GM23338 (cell line): ENCODE measurements around the gene SLC6A18. TPM values are rescaled to one million over a fixed set of nuclear protein-coding genes. Genes with fewer than 3 reads are reported as not detected.

ENCODE experiments used
- ATAC-seq: fragments of 200-7000 bp; cut with Tn5 transposase; 3 replicates; pipeline ENCODE4 v1.9.1; 2020
- DNase-seq: peaks from one replicate; pipeline ENCODE4 v3.0.0-alpha.2; 2015; ENCODE audit warnings: low spot score
- H2AFZ ChIP-seq: fragments of 200-600 bp; sonication (generic); 2 replicates; pipeline ENCODE4 v1.8.0; 2016; ENCODE audit warnings: antibody characterized with exemption, mild to moderate bottlenecking, moderate library complexity
- H3F3A ChIP-seq: fragments of 200-600 bp; sonication (generic); replicated peaks from 2 replicates; pipeline ENCODE4 v1.8.0; 2017; ENCODE audit warnings: antibody characterized with exemption, mixed run types, low read depth
- H3K27ac ChIP-seq: fragments of 200-600 bp; sonication (generic); 2 replicates; pipeline ENCODE4 v1.6.1; 2016; ENCODE audit warnings: low read depth
- H3K27me3 ChIP-seq: fragments of 200-600 bp; sonication (generic); 2 replicates; pipeline ENCODE4 v1.8.0; 2016; ENCODE audit warnings: mild to moderate bottlenecking, mixed run types, moderate library complexity; ENCODE audit not compliant: insufficient read depth
- H3K36me3 ChIP-seq: fragments of 200-600 bp; sonication (generic); 2 replicates; pipeline ENCODE4 v1.8.0; 2016; ENCODE audit warnings: mild to moderate bottlenecking; ENCODE audit not compliant: insufficient read depth
- H3K4me1 ChIP-seq: fragments of 200-600 bp; sonication (generic); 2 replicates; pipeline ENCODE4 v1.8.0; 2016; ENCODE audit warnings: mild to moderate bottlenecking, moderate library complexity; ENCODE audit not compliant: insufficient read depth
- H3K4me2 ChIP-seq: fragments of 200-600 bp; sonication (generic); 2 replicates; pipeline ENCODE4 v1.7.1; 2017; ENCODE audit warnings: mixed run types
- H3K4me3 ChIP-seq: fragments of 200-600 bp; sonication (generic); 2 replicates; pipeline ENCODE4 v1.6.1; 2016; ENCODE audit warnings: mixed run types
- H3K79me2 ChIP-seq: fragments of 200-600 bp; sonication (generic); replicated peaks from 2 replicates; pipeline ENCODE4 v1.8.0; 2017; ENCODE audit warnings: mild to moderate bottlenecking; ENCODE audit not compliant: insufficient read depth
- H3K9me2 ChIP-seq: fragments of 200-600 bp; sonication (generic); 2 replicates; pipeline ENCODE4 v1.8.0; 2017; ENCODE audit not compliant: insufficient read depth
- H4K20me1 ChIP-seq: fragments of 200-600 bp; sonication (generic); replicated peaks from 2 replicates; pipeline ENCODE4 v1.8.0; 2017; ENCODE audit warnings: mild to moderate bottlenecking; ENCODE audit not compliant: insufficient read depth
- H3K27ac Mint-ChIP-seq: 2 replicates; pipeline ENCODE4 v1.8.0; 2020; ENCODE audit warnings: inconsistent platforms, mild to moderate bottlenecking, moderate library complexity, mixed read lengths
- H3K27me3 Mint-ChIP-seq: 3 replicates; pipeline ENCODE4 v1.8.0; 2022; ENCODE audit warnings: low read depth, mild to moderate bottlenecking, moderate library complexity, mixed read lengths, inconsistent platforms; ENCODE audit not compliant: insufficient read depth, poor library complexity
- H3K36me3 Mint-ChIP-seq: 3 replicates; pipeline ENCODE4 v1.8.0; 2021; ENCODE audit warnings: low read depth, mild to moderate bottlenecking, inconsistent platforms, moderate library complexity, mixed read lengths
- H3K4me1 Mint-ChIP-seq: 3 replicates; pipeline ENCODE4 v1.8.0; 2020; ENCODE audit warnings: mild to moderate bottlenecking, inconsistent platforms, mixed read lengths
- H3K4me3 Mint-ChIP-seq: 3 replicates; pipeline ENCODE4 v1.8.0; 2021; ENCODE audit warnings: moderate library complexity, mild to moderate bottlenecking, inconsistent platforms, mixed read lengths
- H3K9me3 Mint-ChIP-seq: 3 replicates; pipeline ENCODE4 v1.8.0; 2020; ENCODE audit warnings: moderate library complexity, mild to moderate bottlenecking, inconsistent platforms, mixed read lengths
- CREB1 ChIP-seq: fragments of 250-450 bp; sonication (Bioruptor Pico); IDR thresholded peaks from 2 replicates; pipeline ENCODE4 v1.5.0; 2020; ENCODE audit warnings: low read depth, mild to moderate bottlenecking, moderate library complexity
- EZH2 ChIP-seq: fragments of 200-600 bp; sonication (generic); IDR thresholded peaks from one replicate; pipeline ENCODE4 v1.8.0; 2017; ENCODE audit warnings: antibody characterized with exemption, mild to moderate bottlenecking, low read depth; ENCODE audit not compliant: unreplicated experiment
- JUNB ChIP-seq: IDR thresholded peaks from one replicate; pipeline ENCODE4 v1.6.1; 2016; ENCODE audit warnings: antibody characterized with exemption; ENCODE audit not compliant: unreplicated experiment
- NANOG ChIP-seq: IDR thresholded peaks from 2 replicates; pipeline ENCODE4 v1.6.1; 2016; ENCODE audit warnings: antibody characterized with exemption, borderline replicate concordance
- POLR2AphosphoS5 ChIP-seq: IDR thresholded peaks from 2 replicates; pipeline ENCODE4 v1.6.1; 2016; ENCODE audit warnings: antibody characterized with exemption, low read depth
- STAT1 ChIP-seq: IDR thresholded peaks from one replicate; pipeline ENCODE4 v1.6.1; 2016; ENCODE audit warnings: antibody characterized with exemption; ENCODE audit not compliant: unreplicated experiment
- ZNF331 ChIP-seq: fragments of 250-450 bp; sonication (Bioruptor Pico); IDR thresholded peaks from 2 replicates; pipeline ENCODE4 v1.5.0; 2020; ENCODE audit warnings: low read depth, mild to moderate bottlenecking, moderate library complexity
- polyA plus RNA-seq: library from polyadenylated mRNA; unstranded; fragments of >200 nt; fragmentation: Nextera tagmentation; extraction: Ambion mirVana; gene quantifications from 2 replicates; pipeline ENCODE4 v1.2.1, GENCODE V29; 2016
- total RNA-seq: library from RNA; depleted of rRNA; stranded (reverse); fragments of >200 nt; shearing (Covaris generic); gene quantifications from 2 replicates; pipeline ENCODE4 v1.2.3, GENCODE V29; 2014
- TF ChIP-seq, protein P1 (sequence below): IDR thresholded peaks from one replicate; pipeline ENCODE4 v1.6.1; 2018; ENCODE audit warnings: antibody characterized with exemption; ENCODE audit not compliant: unreplicated experiment
- TF ChIP-seq, protein P2 (sequence below): fragments of 250-450 bp; sonication (Bioruptor Pico); IDR thresholded peaks from 2 replicates; pipeline ENCODE4 v1.5.0; 2020; ENCODE audit warnings: mild to moderate bottlenecking, moderate library complexity
- TF ChIP-seq, protein P3 (sequence below), 2 experiments: fragments of 200-600 bp in 1 of 2; sonication (generic) in 1 of 2; conservative IDR thresholded peaks; 2 replicates each; pipeline versions ENCODE4 v1.5.1 to v1.6.1; 2016 to 2017; ENCODE audit warnings: antibody characterized with exemption in 2 of 2, low read depth in 2 of 2, mild to moderate bottlenecking in 2 of 2, moderate library complexity in 1 of 2

The SLC6A18 gene
- total and polyA plus RNA-seq, 2 experiments from 2014 or later = not detected

DNA sequence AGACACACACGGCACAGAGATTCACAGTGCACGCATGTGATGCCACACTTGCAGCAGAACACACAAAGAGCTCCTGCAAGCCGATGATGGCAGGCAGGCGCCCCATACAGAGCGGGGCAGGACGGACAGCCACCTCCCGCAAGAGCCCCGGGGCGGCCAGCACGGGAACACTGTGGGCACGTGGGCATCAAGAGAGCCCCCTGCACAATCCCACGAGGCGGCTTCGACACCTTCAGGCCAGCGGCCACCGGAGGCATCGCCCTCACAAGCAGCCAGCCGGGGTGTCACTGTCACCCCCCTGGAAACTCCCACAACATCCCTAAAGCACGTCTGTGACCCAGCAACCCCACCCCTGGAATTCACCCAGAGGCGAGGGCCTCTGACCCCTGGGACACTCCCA lies 51.7 kb downstream of the SLC6A18 start (continued):
- TF ChIP-seq, protein P1, sequence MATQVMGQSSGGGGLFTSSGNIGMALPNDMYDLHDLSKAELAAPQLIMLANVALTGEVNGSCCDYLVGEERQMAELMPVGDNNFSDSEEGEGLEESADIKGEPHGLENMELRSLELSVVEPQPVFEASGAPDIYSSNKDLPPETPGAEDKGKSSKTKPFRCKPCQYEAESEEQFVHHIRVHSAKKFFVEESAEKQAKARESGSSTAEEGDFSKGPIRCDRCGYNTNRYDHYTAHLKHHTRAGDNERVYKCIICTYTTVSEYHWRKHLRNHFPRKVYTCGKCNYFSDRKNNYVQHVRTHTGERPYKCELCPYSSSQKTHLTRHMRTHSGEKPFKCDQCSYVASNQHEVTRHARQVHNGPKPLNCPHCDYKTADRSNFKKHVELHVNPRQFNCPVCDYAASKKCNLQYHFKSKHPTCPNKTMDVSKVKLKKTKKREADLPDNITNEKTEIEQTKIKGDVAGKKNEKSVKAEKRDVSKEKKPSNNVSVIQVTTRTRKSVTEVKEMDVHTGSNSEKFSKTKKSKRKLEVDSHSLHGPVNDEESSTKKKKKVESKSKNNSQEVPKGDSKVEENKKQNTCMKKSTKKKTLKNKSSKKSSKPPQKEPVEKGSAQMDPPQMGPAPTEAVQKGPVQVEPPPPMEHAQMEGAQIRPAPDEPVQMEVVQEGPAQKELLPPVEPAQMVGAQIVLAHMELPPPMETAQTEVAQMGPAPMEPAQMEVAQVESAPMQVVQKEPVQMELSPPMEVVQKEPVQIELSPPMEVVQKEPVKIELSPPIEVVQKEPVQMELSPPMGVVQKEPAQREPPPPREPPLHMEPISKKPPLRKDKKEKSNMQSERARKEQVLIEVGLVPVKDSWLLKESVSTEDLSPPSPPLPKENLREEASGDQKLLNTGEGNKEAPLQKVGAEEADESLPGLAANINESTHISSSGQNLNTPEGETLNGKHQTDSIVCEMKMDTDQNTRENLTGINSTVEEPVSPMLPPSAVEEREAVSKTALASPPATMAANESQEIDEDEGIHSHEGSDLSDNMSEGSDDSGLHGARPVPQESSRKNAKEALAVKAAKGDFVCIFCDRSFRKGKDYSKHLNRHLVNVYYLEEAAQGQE = no peak
- no peak for TF ChIP-seq JUNB
- TF ChIP-seq NANOG = no peak
- no peak for TF ChIP-seq STAT1
- no peak for TF ChIP-seq POLR2AphosphoS5
- no peak for TF ChIP-seq EZH2

DNA sequence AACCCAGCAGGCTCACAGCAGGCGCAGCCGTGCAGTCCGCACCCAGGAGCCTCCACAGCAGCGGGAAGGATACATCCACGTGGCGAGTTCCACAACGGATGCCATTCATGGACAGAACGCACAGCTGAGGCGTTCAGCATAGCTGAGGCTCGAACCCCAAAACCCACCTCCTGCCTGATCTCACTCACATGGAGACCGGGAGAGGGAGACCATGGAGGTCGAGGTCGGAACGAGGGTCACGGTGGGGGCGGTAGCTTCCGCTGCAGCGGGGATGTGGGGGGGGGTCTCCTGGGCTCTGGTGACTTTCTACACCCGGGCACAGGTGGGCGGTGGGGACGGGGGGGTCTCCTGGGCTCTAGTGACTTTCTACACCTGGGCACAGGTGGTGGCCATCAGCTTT lies 52.1 kb downstream of the SLC6A18 start:
- Mint-ChIP-seq H3K27me3 (peaks cover 5% of the 10 kb centered on the region), H3K27ac (no peak overlapping the region), H3K4me1 (no peaks in the 10 kb centered on the region), H3K36me3 (peaks cover 27% of the 10 kb centered on the region), H3K4me3 (no peak overlapping the region), H3K9me3 (no peaks in the 10 kb centered on the region; the same call in 2 of the 3 replicates)
- Histone ChIP-seq H3K27me3 (no peaks in the 10 kb centered on the region), H3K36me3 (0 out of 2 replicates have a peak, but pooled peaks cover 5% of the 10 kb centered on the region), H3K27ac (no peak overlapping the region), H3F3A (no peaks in the 10 kb centered on the region), H3K4me2 (no peak overlapping the region), H3K4me1 (no peaks in the 10 kb centered on the region), H4K20me1 (no peaks in the 10 kb centered on the region), H3K79me2 (peaks cover 27% of the 10 kb centered on the region), H3K4me3 (no peak overlapping the region), H2AFZ (no peak overlapping the region), H3K9me2 (no peaks in the 10 kb centered on the region)
- no peak for ATAC-seq
- DNase-seq = no peak
- TF ChIP-seq, protein P2, sequence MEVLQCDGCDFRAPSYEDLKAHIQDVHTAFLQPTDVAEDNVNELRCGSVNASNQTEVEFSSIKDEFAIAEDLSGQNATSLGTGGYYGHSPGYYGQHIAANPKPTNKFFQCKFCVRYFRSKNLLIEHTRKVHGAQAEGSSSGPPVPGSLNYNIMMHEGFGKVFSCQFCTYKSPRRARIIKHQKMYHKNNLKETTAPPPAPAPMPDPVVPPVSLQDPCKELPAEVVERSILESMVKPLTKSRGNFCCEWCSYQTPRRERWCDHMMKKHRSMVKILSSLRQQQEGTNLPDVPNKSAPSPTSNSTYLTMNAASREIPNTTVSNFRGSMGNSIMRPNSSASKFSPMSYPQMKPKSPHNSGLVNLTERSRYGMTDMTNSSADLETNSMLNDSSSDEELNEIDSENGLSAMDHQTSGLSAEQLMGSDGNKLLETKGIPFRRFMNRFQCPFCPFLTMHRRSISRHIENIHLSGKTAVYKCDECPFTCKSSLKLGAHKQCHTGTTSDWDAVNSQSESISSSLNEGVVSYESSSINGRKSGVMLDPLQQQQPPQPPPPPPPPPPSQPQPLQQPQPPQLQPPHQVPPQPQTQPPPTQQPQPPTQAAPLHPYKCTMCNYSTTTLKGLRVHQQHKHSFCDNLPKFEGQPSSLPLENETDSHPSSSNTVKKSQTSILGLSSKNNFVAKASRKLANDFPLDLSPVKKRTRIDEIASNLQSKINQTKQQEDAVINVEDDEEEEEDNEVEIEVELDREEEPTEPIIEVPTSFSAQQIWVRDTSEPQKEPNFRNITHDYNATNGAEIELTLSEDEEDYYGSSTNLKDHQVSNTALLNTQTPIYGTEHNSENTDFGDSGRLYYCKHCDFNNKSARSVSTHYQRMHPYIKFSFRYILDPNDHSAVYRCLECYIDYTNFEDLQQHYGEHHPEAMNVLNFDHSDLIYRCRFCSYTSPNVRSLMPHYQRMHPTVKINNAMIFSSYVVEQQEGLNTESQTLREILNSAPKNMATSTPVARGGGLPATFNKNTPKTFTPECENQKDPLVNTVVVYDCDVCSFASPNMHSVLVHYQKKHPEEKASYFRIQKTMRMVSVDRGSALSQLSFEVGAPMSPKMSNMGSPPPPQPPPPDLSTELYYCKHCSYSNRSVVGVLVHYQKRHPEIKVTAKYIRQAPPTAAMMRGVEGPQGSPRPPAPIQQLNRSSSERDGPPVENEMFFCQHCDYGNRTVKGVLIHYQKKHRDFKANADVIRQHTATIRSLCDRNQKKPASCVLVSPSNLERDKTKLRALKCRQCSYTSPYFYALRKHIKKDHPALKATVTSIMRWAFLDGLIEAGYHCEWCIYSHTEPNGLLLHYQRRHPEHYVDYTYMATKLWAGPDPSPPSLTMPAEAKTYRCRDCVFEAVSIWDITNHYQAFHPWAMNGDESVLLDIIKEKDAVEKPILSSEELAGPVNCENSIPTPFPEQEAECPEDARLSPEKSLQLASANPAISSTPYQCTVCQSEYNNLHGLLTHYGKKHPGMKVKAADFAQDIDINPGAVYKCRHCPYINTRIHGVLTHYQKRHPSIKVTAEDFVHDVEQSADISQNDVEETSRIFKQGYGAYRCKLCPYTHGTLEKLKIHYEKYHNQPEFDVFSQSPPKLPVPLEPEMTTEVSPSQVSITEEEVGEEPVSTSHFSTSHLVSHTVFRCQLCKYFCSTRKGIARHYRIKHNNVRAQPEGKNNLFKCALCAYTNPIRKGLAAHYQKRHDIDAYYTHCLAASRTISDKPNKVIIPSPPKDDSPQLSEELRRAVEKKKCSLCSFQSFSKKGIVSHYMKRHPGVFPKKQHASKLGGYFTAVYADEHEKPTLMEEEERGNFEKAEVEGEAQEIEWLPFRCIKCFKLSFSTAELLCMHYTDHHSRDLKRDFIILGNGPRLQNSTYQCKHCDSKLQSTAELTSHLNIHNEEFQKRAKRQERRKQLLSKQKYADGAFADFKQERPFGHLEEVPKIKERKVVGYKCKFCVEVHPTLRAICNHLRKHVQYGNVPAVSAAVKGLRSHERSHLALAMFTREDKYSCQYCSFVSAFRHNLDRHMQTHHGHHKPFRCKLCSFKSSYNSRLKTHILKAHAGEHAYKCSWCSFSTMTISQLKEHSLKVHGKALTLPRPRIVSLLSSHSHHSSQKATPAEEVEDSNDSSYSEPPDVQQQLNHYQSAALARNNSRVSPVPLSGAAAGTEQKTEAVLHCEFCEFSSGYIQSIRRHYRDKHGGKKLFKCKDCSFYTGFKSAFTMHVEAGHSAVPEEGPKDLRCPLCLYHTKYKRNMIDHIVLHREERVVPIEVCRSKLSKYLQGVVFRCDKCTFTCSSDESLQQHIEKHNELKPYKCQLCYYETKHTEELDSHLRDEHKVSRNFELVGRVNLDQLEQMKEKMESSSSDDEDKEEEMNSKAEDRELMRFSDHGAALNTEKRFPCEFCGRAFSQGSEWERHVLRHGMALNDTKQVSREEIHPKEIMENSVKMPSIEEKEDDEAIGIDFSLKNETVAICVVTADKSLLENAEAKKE (CRISPR knock-in tag) = no peak
- TF ChIP-seq, protein P3, sequence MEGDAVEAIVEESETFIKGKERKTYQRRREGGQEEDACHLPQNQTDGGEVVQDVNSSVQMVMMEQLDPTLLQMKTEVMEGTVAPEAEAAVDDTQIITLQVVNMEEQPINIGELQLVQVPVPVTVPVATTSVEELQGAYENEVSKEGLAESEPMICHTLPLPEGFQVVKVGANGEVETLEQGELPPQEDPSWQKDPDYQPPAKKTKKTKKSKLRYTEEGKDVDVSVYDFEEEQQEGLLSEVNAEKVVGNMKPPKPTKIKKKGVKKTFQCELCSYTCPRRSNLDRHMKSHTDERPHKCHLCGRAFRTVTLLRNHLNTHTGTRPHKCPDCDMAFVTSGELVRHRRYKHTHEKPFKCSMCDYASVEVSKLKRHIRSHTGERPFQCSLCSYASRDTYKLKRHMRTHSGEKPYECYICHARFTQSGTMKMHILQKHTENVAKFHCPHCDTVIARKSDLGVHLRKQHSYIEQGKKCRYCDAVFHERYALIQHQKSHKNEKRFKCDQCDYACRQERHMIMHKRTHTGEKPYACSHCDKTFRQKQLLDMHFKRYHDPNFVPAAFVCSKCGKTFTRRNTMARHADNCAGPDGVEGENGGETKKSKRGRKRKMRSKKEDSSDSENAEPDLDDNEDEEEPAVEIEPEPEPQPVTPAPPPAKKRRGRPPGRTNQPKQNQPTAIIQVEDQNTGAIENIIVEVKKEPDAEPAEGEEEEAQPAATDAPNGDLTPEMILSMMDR (conservative IDR thresholded peaks at IDR 0.05; ENCODE audit: low read depth in 2 of 2) = no peak
- TF ChIP-seq, protein P1 = no peak
- TF ChIP-seq ZNF331 (no peak), CREB1 (CRISPR knock-in tag) (no peak), JUNB (no peak), EZH2 (no peak), NANOG (no peak), STAT1 (no peak)
